COR-L47 (cell line): Measurements from ENCODE around the gene MBOAT2.

ENCODE experiments used
- DNase-seq: peaks from one replicate; lab custom pipeline; 2025; lab: John Stamatoyannopoulos, UW

The MBOAT2 gene

GRCh38 chr2:8821276-8822217 is 181.9 kb downstream of the MBOAT2 start:
- no peak for DNase-seq

GRCh38 chr2:8819948-8820347 is 183.5 kb downstream of the MBOAT2 start:
- DNase-seq: no peak

DNA sequence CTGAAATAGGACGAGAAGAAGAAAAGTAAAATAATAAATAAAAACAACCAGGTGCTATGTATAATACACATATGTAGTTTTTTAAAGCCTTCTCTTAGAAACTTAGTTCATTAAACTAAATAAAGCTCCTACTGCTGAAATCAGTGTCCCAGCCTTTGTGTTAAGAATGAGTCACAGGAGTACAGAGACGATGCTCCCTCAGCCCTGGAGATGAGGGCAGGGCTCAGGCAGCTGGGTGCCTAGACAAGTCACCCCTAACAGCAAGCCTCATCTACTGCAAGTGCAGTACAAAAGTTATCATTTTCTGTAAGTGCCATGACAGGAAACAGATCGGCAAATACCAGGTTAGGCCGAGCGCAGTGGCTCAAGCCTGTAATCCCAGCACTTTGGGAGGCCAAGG is 184.3 kb downstream of the MBOAT2 start:
- DNase-seq: no peak

GRCh38 chr2:8817221-8817620 is 186.3 kb downstream of the MBOAT2 start:
- no peak for DNase-seq

DNA sequence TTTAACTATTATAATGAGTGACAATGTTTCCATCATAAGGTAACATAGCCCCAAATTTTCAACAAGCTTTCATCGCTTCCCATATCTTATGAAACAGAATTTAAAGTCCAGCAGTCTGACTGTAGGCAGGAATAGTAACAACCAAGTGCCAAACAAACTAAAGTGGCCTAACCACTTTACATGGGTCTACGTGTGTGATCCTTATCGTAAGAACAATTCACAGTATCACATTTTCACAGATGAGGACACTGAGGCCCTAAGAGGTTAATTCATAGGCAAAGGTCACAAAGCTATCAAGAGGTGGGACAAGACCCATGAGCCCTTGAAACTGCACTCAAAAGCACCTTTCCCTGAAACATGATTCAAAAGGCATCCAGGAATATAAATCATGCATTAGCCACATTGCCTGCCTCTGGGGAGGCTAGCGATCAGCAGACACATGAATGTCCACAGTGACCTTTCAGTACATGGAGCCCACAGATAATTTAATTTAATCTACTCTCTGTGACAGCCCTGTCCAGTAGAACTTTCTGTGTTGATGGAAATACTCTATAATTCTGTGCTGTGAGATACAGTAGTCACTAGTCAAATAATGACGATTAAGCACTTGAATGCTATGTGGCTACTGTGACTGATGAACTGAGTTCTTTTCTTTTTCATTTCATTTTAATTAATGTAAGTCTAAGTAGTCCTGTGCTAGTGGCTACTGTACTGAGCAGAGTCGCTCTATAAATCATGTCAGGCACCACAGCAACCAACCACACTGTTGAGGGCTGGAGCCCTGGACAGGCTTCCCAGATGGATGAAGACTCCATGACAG is 196.4 kb downstream of the MBOAT2 start:
- DNase-seq: no peak

DNA sequence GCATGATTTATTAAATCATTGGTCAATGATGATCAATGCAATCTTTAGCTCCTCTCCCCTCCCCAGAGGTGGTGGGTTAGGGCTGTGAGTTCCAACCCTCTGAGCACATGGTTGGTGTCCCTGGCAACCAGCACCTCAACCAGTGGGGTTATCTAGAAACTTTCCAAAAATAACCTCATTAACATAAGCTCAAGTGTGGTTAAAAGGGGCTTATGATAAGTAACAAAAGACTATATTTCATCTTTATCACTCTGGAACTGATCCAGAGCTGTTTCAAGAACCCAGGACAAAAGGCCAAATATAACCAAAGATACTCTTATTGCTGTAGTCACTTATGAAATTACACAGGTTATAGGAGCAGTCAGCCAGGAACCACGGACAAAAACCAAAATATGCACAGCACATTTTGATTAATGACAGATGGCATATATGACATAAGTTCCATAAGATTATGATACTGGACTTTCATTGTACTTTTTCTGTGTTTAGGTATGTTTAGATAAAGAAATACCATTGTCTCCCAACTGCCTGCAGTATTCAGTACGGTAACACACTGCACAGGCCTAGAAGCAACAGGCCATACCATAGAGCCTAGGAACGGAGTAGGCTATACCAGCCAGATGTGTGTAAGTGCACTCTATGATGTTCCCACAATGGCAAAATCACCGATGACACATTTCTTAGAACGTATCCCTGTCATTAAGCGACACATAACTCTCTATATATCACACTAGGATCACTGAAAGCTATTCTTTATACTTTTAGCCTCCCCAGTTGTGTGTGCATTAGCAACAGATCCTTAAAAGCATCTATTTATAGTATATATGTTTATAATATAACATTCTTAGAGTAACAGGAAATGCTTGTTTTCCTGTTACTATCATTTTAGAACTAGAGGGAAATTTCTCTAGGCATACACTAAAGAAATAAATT is 197.9 kb downstream of the MBOAT2 start:
- DNase-seq: no peak

DNA sequence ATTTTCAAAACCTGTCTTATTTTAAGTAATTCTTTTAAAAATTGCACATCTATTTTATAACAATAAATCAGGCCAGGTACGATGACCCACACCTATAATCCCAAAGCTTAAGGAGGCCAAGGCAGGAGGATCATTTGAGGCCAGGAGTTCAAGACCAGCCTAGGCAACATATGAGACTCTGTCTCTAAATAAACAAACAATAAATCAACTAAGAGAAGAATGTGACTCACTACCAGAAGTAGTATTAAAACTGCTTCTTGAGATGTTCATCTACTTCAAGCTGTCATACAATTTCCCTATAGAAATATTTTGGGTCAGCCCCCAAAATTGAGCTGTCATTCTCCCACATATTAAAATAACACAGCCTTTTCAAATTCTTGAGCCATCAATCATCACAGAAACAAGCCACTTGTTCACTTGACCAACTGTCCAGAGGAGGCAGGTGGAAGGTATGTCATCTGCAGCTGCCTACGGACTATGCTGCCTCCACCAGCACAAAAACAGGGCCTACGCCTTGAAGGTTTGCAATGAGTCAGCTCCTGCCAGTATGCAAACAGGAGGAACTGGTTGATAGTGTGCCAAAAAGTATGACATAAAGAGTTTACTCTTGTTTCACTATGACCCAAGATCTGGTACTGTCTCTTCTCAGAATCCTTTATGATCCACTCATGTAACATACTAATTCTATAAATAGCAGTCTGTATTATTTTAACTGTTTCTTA is 199.7 kb downstream of the MBOAT2 start:
- DNase-seq: peak; percentile 70

DNA sequence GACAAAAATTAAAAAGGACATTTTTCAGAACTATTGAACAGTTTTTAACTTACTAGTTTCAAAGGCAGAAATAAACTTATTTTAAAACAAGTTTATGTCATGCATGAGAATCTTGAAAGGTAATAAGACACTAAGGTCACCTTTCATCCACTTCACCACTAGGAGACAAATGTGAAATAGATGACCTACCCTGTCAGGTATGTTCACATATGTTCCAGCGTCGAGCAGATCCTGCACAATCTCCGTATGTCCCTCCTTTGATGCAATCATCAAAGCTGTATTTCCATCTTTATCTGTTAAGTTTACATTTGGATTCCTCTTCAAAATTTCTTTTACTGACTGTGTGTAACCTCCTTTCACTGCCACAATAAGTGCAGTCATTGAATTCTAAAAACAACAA is 200.7 kb downstream of the MBOAT2 start:
- no peak for DNase-seq
